Stimulated activated CD4-positive, alpha-beta T cell treated with anti-CD3 and anti-CD28 coated beads, TNF-alpha, amount 100 ng/mL, for 1 hour (primary cell): ENCODE measurements around the gene TMEM116.
"Not testable (repeated sequence)": the region's sequence is repeated elsewhere in the genome, so short reads cannot be mapped to it uniquely, and the experiment has no call there.

Source experiments
- DNase-seq, 3 donors: peaks; one replicate each; pipeline ENCODE4 v3.0.0-alpha.2; 2020; ENCODE audit warnings: low read depth in 3 of 3, low spot score in 1 of 3

Gene TMEM116

GRCh38 chr12:111980598-111980997 is 32.4 kb downstream of the TMEM116 start:
- DNase-seq, result no peak

GRCh38 chr12:111978545-111978944 is 34.4 kb downstream of the TMEM116 start:
- DNase-seq, result no peak

GRCh38 chr12:111976860-111977259 is 36.1 kb downstream of the TMEM116 start:
- no peak for DNase-seq

GRCh38 chr12:111976291-111976690 is 36.7 kb downstream of the TMEM116 start:
- DNase-seq, result no peak

GRCh38 chr12:111975161-111975931 is 37.6 kb downstream of the TMEM116 start:
- DNase-seq, result no peak

GRCh38 chr12:111971800-111972199 is 41.2 kb downstream of the TMEM116 start:
- DNase-seq, result no peak

GRCh38 chr12:111964935-111965334 is 48.0 kb downstream of the TMEM116 start:
- no peak for DNase-seq

- DNase-seq, result not testable (repeated sequence)
Observed at GRCh38 chr12:111959518-111959917, 53.4 kb downstream of the TMEM116 start.

GRCh38 chr12:111957224-111957623 is 55.7 kb downstream of the TMEM116 start:
- DNase-seq, result not testable (repeated sequence)

GRCh38 chr12:111954969-111955368 is 58.0 kb downstream of the TMEM116 start:
- no peak for DNase-seq

- no peak for DNase-seq
Observed at GRCh38 chr12:111953455-111953854, 59.5 kb downstream of the TMEM116 start.

GRCh38 chr12:111952084-111952787 is 60.7 kb downstream of the TMEM116 start:
- not testable (repeated sequence) for DNase-seq

GRCh38 chr12:111950961-111951676 is 61.8 kb downstream of the TMEM116 start:
- not testable (repeated sequence) for DNase-seq

- DNase-seq, result no peak
Observed at GRCh38 chr12:111943929-111944328, 69.0 kb downstream of the TMEM116 start.

- no peak for DNase-seq
Observed at GRCh38 chr12:111942557-111942956, 70.4 kb downstream of the TMEM116 start.

GRCh38 chr12:111937429-111937828 is 75.5 kb downstream of the TMEM116 start:
- no peak for DNase-seq

- DNase-seq, result no peak
Observed at GRCh38 chr12:111936869-111937268, 76.1 kb downstream of the TMEM116 start.

- DNase-seq, result no peak
Observed at GRCh38 chr12:111932241-111932640, 80.7 kb downstream of the TMEM116 start.

- DNase-seq, result no peak
Observed at GRCh38 chr12:111927346-111927745, 85.6 kb downstream of the TMEM116 start.

GRCh38 chr12:111926631-111927030 is 86.3 kb downstream of the TMEM116 start:
- no peak for DNase-seq

GRCh38 chr12:111925171-111925570 is 87.8 kb downstream of the TMEM116 start:
- no peak for DNase-seq

GRCh38 chr12:111907740-111908139 is 105.2 kb downstream of the TMEM116 start:
- no peak for DNase-seq
